ENCODE data around the gene FKBP2. TPM values are rescaled to one million over a fixed set of nuclear protein-coding genes. Genes with fewer than 3 reads are reported as not detected.
A peak's percentile ranks its signal among the peaks of the same experiment; 100 is the strongest.

The FKBP2 gene
- total and polyA plus RNA-seq, 2 of the 13 experiments (the other 11 are each of a cell fraction or from before 2014, with no cell fraction given), result 30.1 to 53.3 TPM

DNA sequence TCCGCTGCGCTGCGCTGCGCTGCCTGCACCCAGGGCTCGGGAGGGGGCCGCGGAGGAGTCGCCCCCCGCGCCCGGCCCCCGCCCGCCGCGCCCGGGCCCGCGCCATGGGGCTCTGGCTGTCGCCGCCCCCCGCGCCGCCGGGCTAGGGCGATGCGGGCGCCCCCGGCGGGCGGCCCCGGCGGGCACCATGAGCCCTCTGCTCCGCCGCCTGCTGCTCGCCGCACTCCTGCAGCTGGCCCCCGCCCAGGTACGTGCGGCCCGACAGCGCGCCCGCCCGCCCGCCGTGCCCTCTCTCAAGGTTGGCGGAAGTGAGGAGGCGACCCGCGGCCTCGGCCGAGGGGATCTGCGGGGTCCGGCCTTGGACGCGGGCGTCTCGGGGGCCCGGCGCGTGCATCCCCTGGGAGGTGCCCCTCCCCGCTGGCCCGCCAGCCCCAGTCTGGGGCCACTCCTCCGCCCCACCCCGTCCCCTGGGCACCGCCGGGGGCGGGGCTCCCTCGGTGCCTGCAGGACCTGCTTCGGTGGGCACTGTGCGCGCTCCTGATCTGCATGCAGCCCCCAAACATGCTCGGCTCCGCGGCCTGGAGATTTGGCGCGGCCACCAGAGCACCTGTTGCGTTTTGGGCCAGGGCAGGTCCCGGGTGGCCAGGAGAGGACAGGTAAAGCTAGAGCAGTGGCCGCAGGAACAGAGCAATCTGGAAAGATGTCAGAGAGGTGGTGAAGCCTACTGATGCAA lies 6.1 kb upstream of the FKBP2 start (continued):
- no peak for TF ChIP-seq AFF4 (CRISPR knock-in tag; IDR thresholded peaks at IDR 0.05)
- peak; percentile 40 for TF ChIP-seq ZBTB7B (CRISPR knock-in tag; IDR thresholded peaks at IDR 0.05)
- TF ChIP-seq BORCS8-MEF2B (CRISPR knock-in tag; IDR thresholded peaks at IDR 0.05), result peak; percentile 59; the same call in 1 of the 2 replicates
- TF ChIP-seq ZNF660 (CRISPR knock-in tag; IDR thresholded peaks at IDR 0.05; ENCODE audit: borderline replicate concordance, low read depth), result no peak
- peak; percentile 58; the same call in 1 of the 2 replicates for TF ChIP-seq ZNF160 (CRISPR knock-in tag; IDR thresholded peaks at IDR 0.05)
- 0 out of 2 replicates have a peak, but pooled peaks have one; percentile 50 for TF ChIP-seq ARNT2 (CRISPR knock-in tag; IDR thresholded peaks at IDR 0.05; ENCODE audit: low read depth)
- no peak for TF ChIP-seq DDIT3 (CRISPR knock-in tag; IDR thresholded peaks at IDR 0.05)
- TF ChIP-seq ZNF800 (CRISPR knock-in tag; IDR thresholded peaks at IDR 0.05), result no peak
- no peak for TF ChIP-seq RELA (CRISPR knock-in tag; IDR thresholded peaks at IDR 0.05)
- TF ChIP-seq, protein P1, sequence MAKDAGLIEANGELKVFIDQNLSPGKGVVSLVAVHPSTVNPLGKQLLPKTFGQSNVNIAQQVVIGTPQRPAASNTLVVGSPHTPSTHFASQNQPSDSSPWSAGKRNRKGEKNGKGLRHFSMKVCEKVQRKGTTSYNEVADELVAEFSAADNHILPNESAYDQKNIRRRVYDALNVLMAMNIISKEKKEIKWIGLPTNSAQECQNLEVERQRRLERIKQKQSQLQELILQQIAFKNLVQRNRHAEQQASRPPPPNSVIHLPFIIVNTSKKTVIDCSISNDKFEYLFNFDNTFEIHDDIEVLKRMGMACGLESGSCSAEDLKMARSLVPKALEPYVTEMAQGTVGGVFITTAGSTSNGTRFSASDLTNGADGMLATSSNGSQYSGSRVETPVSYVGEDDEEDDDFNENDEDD (CRISPR knock-in tag; IDR thresholded peaks at IDR 0.05; ENCODE audit: borderline replicate concordance), result no peak; the same call in 1 of the 2 replicates
- 0 out of 2 replicates have a peak, but pooled peaks have one; percentile 17 for TF ChIP-seq ZNF441 (CRISPR knock-in tag; IDR thresholded peaks at IDR 0.05; ENCODE audit: borderline replicate concordance)
- no peak for TF ChIP-seq NCOA2 (CRISPR knock-in tag; IDR thresholded peaks at IDR 0.05)
- TF ChIP-seq, protein P2, sequence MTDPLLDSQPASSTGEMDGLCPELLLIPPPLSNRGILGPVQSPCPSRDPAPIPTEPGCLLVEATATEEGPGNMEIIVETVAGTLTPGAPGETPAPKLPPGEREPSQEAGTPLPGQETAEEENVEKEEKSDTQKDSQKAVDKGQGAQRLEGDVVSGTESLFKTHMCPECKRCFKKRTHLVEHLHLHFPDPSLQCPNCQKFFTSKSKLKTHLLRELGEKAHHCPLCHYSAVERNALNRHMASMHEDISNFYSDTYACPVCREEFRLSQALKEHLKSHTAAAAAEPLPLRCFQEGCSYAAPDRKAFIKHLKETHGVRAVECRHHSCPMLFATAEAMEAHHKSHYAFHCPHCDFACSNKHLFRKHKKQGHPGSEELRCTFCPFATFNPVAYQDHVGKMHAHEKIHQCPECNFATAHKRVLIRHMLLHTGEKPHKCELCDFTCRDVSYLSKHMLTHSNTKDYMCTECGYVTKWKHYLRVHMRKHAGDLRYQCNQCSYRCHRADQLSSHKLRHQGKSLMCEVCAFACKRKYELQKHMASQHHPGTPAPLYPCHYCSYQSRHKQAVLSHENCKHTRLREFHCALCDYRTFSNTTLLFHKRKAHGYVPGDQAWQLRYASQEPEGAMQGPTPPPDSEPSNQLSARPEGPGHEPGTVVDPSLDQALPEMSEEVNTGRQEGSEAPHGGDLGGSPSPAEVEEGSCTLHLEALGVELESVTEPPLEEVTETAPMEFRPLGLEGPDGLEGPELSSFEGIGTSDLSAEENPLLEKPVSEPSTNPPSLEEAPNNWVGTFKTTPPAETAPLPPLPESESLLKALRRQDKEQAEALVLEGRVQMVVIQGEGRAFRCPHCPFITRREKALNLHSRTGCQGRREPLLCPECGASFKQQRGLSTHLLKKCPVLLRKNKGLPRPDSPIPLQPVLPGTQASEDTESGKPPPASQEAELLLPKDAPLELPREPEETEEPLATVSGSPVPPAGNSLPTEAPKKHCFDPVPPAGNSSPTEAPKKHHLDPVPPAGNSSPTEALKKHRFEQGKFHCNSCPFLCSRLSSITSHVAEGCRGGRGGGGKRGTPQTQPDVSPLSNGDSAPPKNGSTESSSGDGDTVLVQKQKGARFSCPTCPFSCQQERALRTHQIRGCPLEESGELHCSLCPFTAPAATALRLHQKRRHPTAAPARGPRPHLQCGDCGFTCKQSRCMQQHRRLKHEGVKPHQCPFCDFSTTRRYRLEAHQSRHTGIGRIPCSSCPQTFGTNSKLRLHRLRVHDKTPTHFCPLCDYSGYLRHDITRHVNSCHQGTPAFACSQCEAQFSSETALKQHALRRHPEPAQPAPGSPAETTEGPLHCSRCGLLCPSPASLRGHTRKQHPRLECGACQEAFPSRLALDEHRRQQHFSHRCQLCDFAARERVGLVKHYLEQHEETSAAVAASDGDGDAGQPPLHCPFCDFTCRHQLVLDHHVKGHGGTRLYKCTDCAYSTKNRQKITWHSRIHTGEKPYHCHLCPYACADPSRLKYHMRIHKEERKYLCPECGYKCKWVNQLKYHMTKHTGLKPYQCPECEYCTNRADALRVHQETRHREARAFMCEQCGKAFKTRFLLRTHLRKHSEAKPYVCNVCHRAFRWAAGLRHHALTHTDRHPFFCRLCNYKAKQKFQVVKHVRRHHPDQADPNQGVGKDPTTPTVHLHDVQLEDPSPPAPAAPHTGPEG (CRISPR knock-in tag; IDR thresholded peaks at IDR 0.05), result peak; percentile 62; the same call in 1 of the 2 replicates
- no peak for TF ChIP-seq ZNF12 (CRISPR knock-in tag; IDR thresholded peaks at IDR 0.05)

Measured in HepG2 (cell line).